Osteocyte (in vitro differentiated cells): Measurements from ENCODE around the gene AIDA. TPM values are rescaled to one million over a fixed set of nuclear protein-coding genes. Genes with fewer than 3 reads are reported as not detected.

ENCODE experiments used
- DNase-seq: peaks from one replicate; pipeline ENCODE4 v3.0.0; 2021; ENCODE audit warnings: mixed read lengths; ENCODE audit not compliant: unreplicated experiment; ENCODE audit errors: extremely low spot score
- H3K27ac Mint-ChIP-seq: one replicate; pipeline ENCODE4 v1.8.0; 2021; ENCODE audit warnings: mild to moderate bottlenecking, mixed read lengths; ENCODE audit not compliant: unreplicated experiment
- H3K27me3 Mint-ChIP-seq: one replicate; pipeline ENCODE4 v1.8.0; 2021; ENCODE audit warnings: mixed read lengths; ENCODE audit not compliant: unreplicated experiment
- H3K36me3 Mint-ChIP-seq: one replicate; pipeline ENCODE4 v1.8.0; 2021; ENCODE audit warnings: mixed read lengths; ENCODE audit not compliant: unreplicated experiment
- H3K4me1 Mint-ChIP-seq: one replicate; pipeline ENCODE4 v1.8.0; 2021; ENCODE audit warnings: mixed read lengths; ENCODE audit not compliant: unreplicated experiment
- H3K4me3 Mint-ChIP-seq: one replicate; pipeline ENCODE4 v1.8.0; 2021; ENCODE audit warnings: mild to moderate bottlenecking, moderate library complexity, mixed read lengths; ENCODE audit not compliant: unreplicated experiment
- H3K9me3 Mint-ChIP-seq: one replicate; pipeline ENCODE4 v1.8.0; 2021; ENCODE audit warnings: mixed read lengths; ENCODE audit not compliant: unreplicated experiment
- total RNA-seq: library from RNA; stranded (reverse); gene quantifications from 2 replicates; pipeline ENCODE4 v1.2.1, GENCODE V29; 2021
- TF ChIP-seq, protein P1 (sequence below): fragments of 200-600 bp; sonication (generic); IDR thresholded peaks from 2 replicates; pipeline ENCODE4 v1.5.0; 2021; ENCODE audit warnings: antibody characterized with exemption, mild to moderate bottlenecking, moderate library complexity

The AIDA gene
- total RNA-seq, 1 donor from 2014 or later = 64.5 TPM

DNA sequence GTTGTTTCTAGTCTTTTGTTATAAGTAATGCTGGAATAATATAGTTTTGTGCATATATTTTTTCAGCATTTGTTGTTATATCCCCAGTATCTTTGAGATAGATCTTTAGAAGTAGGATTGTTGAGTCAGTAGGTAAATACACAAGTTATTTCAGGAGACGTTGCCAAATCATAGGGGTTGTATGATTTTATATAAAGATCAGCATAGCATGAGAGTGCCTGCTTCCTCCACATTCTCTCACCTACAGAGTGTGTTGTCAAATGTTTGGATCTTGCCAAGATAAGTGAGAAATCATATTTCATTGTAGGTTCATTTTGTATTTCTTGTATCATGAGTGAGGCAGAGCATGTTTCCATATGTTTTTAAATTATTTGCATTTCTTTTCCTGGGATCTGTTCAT lies 69.8 kb downstream of the AIDA start:
- DNase-seq = no peak
- H3K36me3 Mint-ChIP-seq = peaks cover 33% of the 10 kb centered on the region
- no peaks in the 10 kb centered on the region for H3K27me3 Mint-ChIP-seq
- H3K27ac Mint-ChIP-seq = peak overlapping the region; percentile 2
- H3K9me3 Mint-ChIP-seq = no peaks in the 10 kb centered on the region
- peak overlapping the region; percentile 9 for H3K4me3 Mint-ChIP-seq
- peaks cover 26% of the 10 kb centered on the region for H3K4me1 Mint-ChIP-seq
- TF ChIP-seq, protein P1, sequence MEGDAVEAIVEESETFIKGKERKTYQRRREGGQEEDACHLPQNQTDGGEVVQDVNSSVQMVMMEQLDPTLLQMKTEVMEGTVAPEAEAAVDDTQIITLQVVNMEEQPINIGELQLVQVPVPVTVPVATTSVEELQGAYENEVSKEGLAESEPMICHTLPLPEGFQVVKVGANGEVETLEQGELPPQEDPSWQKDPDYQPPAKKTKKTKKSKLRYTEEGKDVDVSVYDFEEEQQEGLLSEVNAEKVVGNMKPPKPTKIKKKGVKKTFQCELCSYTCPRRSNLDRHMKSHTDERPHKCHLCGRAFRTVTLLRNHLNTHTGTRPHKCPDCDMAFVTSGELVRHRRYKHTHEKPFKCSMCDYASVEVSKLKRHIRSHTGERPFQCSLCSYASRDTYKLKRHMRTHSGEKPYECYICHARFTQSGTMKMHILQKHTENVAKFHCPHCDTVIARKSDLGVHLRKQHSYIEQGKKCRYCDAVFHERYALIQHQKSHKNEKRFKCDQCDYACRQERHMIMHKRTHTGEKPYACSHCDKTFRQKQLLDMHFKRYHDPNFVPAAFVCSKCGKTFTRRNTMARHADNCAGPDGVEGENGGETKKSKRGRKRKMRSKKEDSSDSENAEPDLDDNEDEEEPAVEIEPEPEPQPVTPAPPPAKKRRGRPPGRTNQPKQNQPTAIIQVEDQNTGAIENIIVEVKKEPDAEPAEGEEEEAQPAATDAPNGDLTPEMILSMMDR = no peak

DNA sequence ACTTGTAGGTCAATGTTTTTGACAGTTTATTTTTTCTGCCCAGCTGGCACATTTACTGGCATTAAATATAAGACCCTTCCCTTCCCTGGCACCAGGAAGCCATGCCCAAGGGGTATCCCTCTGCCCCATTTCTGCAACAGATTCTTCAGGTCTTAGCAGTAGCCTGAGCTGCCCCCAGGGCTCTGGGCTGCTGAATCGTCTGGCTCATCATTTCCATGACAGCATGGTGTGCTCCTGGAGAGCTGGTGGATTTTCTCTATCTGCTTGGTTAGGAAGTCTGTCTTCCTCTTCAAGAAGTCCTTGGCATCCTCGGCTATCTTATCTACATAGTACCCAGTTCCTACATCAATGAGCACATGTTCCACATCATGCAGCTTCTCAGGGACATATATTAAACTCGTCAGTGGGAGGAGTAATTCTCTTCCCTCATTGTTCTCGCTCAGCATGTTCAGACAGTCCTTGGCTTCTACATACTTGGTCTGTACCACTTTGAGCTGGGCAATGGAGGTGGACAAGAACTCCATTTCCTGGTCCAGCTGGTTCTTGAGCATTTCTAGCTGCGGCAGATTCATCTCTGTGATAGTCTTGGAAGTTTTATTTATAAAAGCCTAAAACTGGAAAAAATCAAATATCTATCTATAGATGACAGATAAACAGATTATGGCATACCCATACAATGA lies 70.9 kb downstream of the AIDA start:
- no peak overlapping the region for H3K4me3 Mint-ChIP-seq
- no peak for DNase-seq
- H3K4me1 Mint-ChIP-seq = peaks cover 26% of the 10 kb centered on the region
- TF ChIP-seq, protein P1 = no peak
- H3K36me3 Mint-ChIP-seq = peaks cover 37% of the 10 kb centered on the region
- H3K9me3 Mint-ChIP-seq = no peaks in the 10 kb centered on the region
- H3K27ac Mint-ChIP-seq = no peak overlapping the region
- H3K27me3 Mint-ChIP-seq = no peaks in the 10 kb centered on the region

DNA sequence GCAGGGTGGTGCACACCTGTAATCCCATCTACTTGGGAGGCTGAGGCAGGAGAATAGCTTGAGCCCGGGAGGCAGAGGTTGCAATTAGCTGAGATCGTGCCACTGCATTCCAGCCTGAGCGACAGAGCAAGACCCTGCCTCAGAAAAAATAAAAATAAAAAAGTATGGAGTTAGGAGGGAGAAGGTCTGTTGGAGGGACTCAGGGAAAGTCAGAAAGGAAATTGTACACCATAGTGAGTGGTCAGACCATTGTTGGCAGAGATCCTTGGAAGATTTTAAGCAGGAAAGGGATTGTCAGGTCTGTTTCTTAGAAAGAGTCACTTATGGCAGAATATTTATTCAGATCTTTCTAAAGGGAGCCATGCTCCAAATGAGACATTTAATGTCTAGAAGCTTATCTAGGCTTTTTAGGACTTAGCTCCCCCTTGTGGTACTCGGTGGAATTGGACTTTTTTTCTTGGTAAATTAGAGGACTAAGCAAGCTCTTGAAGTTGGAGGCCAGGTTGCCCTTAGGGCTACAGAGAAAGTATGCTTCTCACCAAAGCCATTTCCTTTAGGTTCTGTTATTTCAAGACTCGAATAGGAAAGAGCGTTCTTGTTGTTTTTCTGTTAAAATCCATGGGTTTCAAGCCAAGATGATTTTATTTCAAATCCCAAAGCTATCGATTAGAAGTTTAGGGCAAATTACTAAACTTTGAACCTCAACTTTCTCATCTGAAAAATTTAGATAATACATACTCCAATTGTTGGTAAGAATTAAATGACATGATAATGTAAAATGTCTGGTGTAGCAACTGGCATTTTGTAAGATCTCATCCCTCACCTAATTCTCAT lies 77.9 kb downstream of the AIDA start:
- Mint-ChIP-seq H3K27ac (peak overlapping the region; percentile 58), H3K36me3 (peaks cover 47% of the 10 kb centered on the region), H3K9me3 (no peaks in the 10 kb centered on the region), H3K4me1 (peaks cover 2% of the 10 kb centered on the region), H3K27me3 (no peaks in the 10 kb centered on the region), H3K4me3 (no peak overlapping the region)
- TF ChIP-seq, protein P1 = peak; percentile 85
- no peak for DNase-seq

DNA sequence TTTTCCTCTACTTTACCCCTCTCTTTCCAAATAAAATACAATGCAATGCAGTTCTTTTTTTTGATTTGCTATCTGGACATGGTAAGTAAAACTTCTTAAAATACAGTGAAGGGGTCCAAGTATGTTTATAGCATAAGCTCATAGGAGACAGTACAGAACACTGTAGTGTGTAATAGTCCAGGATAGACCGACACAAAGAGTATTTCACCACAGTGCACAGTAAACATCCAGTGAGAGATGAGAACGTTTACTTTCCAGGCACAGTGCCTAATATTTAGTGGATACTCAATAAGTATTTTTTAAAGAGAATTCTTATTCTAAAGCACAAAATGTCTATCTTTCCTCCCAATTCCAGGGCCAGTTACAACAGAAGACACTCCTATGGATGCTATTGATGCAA lies 79.5 kb downstream of the AIDA start:
- DNase-seq = no peak
- no peaks in the 10 kb centered on the region for H3K9me3 Mint-ChIP-seq
- peaks cover 46% of the 10 kb centered on the region for H3K36me3 Mint-ChIP-seq
- H3K4me3 Mint-ChIP-seq = no peak overlapping the region
- no peaks in the 10 kb centered on the region for H3K27me3 Mint-ChIP-seq
- H3K27ac Mint-ChIP-seq = no peak overlapping the region
- TF ChIP-seq, protein P1 = no peak
- peaks cover 2% of the 10 kb centered on the region for H3K4me1 Mint-ChIP-seq

DNA sequence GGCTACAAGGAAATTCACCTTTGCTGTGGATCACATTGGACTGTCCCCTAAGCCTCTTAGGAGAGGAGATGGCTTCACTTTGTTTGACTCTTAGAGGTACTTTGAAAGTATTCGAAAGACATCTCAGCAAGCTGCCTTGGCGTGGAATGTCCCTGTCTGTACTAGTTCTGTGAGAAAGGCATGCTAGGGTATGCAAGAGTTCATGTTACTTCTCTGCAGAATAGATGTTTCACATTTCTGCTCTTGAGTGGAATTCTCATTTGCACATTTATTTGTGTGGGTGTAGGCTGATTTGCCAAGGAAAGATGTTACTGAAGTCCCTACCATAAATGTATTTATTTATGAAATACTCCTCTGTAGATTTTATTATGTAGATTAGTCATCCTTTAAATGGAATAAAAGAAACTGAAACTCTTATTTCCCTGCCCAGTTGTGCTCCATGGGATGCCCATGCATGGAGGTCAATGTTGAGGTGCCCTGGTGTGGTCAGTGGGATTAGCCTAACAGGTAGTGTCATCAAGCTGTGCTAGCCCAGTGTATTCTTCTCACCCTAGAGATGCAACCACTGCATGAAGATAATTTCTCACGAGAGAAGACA lies 80.6 kb downstream of the AIDA start:
- no peak for DNase-seq
- Mint-ChIP-seq H3K4me1 (peaks cover 2% of the 10 kb centered on the region), H3K27ac (no peak overlapping the region), H3K4me3 (no peak overlapping the region), H3K9me3 (no peaks in the 10 kb centered on the region), H3K27me3 (no peaks in the 10 kb centered on the region), H3K36me3 (peaks cover 48% of the 10 kb centered on the region)
- TF ChIP-seq, protein P1 = no peak
